HG02678 (cell line): ENCODE results near the gene CELF1.
"Not testable (repeated sequence)": the region's sequence is repeated elsewhere in the genome, so short reads cannot be mapped to it uniquely, and the experiment has no call there.

Experiments
- ATAC-seq: cut with Tn5 transposase; IDR thresholded peaks from one replicate; pipeline ENCODE4 v1.9.1; 2021; ENCODE audit warnings: mild to moderate bottlenecking, moderate library complexity; ENCODE audit not compliant: unreplicated experiment

CELF1 gene

DNA sequence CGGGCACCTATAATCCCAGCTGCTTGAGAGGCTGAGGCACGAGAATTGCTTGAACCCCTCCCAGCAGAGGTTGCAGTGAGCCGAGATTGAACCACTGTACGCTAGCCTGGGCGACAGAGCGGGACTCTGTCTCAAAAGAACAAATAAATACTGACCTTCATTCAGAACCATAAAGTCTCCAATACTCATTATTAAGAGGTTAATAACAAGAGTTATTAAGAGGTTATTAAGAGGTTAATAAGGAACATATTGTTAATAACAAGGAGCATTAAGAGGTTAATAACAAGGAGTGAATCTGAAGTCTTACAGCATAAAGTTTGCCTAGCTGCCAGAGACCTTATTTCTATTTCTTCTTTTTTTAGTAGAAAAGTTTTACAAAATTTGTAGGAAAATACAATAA, 7.6 kb downstream of the CELF1 start:
- ATAC-seq = no peak

DNA sequence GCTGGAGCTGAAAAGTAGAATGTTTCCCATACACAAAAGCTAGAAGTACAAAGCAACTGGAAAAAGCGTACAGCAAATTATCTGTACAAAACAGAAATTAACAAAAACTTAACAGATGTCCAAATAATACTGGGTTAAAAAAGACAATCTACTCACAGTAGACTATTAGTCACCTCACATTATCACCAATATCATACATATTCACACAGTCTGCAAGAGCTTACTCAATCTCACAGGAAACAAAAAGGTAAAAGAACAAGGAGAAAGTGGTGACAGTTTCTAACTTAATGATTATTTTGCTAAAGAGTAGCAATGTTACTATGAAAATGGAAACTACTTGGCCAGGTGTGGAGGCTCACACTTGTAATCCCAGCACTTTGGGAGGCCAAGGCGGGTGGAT, 11.9 kb downstream of the CELF1 start:
- no peak for ATAC-seq

DNA sequence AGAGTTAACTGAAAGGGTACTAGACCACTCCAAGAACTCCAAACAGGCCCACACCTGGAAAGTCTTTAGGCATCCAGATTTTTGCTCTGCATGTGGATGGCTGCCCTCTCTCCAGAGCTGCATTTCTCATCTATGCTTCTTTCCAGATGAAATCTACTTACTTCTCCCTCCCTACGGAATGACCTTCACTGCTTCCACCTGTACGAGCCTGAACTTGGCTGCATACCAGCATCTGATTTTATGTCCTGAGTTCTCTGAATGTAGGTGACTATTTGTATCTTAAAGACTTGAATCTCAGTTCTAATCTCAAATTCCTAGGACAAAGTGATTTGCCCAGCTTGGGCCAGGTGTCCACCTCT, 13.3 kb downstream of the CELF1 start:
- no peak for ATAC-seq

DNA sequence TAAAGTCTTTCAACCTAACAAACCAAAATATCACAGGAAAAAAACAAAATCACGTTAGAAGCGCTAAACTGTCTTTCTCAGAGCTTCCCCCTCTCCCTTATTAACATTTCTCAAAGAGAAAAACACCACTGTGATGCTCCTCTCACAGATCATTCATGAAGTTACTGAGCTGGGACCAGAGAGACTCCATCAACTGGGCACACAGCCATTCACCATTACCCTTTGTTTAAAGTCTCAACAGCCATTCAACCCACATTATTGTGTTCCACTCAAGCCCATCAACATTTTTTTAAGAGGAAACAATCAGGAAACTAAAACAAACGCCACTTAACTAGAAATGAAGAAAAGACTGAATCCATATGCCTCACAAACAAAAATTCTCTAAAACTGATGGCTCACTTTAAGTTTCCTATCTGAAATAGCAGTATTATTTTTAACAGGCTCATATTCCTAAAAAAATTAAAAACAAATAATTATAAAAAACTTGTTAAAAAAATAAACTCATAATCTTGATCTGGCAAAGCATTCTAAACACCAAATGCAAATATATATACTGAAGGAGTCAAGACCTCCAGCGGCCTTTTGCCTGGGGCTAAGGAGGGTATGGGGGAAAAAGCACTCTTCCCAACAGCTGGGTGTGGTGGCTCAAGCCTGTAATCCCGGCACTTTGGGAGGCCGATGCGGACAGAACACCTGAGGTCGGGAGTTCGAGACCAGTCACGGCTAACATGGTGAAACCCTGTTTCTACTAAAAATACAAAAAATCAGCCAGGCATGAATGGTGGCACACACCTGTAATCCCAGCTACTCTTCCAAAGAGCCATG, 14.0 kb downstream of the CELF1 start:
- ATAC-seq = no peak

DNA sequence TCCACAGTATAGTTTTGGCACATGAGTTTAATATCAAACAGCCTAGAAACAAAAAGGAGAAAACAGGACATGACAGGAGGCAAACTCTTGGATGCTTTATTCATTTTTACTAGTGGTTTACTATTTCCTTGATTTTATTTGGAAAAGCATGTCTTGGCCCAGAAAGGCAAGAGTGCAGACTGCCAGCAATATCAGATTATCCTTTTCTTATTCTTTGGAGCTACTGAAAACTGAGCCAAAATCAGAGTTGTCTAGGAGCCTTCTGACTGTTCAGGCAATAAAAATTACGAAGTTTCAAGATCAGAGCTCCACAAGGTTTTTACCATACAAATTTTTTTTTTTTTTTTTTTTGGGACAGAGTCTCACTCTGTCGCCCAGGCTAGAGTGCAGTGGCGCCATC, 16.0 kb downstream of the CELF1 start:
- ATAC-seq = no peak

DNA sequence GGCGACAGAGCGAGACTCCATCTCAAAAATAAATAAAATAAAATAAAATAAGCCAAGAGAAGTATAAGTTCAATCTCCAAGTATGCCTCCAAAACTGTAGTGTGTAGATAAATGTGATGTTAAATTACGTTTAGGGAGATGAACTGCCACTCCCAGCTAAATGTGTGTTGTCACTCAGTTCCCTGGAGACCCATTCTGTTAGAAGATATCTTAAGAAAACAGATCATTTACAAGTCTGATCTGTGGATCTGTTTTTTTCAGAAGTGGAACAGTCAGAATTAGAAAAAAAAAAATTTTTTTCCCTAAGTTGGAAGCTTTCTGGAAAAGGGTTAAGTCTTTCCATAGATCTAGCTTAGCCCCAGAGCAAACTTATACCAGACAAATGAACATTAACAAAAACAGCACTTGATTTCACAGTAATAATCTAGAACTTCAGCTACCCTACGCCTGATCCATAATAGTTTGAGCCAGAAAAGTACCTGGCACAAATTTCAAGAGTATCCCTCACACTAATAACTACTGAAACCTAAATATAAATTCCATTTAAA, 18.2 kb downstream of the CELF1 start:
- no peak for ATAC-seq

DNA sequence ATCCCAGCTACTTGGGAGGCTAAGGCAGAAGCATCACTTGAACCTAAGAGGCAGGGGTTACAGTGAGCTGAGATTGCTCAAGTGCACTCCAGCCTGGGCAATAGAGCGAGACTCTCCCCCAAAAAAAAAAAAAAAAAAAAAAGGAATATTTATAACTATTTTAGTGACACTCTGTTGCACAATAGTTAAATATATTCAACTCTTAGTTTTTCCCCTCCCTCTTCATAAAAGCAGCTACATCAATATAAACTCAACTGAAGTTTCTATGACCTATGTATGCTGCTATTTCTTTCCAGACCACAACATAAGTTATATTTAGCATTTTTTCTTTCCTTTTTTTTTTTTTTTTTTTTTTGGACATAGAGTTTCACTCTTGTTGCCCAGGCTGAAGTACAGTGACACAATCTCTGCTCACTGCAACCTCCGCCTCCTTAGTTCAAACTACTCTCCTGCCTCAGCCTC, 19.2 kb downstream of the CELF1 start:
- ATAC-seq = no peak

DNA sequence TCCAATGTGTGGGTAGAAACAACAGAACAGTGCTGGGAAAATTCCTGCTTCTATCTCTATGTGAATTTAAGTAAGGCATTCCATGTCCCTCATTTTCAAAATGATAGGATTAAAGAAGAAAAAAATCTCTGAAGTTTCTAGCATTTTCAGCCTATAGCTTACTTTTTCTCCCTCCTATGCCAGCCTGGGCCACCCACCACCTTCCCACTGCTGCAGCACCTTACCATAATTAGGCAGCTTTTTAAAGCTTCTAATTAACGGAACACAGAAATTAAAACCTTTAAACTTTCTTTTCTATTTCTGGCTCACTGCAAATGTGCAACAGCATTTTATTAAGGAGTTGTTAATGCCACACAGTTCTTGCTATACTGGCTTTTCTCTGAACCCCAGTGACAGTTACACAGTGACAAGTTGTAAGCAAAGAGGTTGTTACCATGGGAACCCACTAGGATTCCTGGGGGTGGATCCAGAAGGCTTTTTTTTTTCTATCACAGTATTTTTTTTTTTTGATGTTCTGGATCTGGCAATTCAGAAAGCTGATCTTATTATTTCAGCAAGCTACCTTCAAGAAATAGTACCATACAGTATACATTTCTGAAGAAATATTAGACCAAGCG, 20.2 kb downstream of the CELF1 start:
- no peak for ATAC-seq

DNA sequence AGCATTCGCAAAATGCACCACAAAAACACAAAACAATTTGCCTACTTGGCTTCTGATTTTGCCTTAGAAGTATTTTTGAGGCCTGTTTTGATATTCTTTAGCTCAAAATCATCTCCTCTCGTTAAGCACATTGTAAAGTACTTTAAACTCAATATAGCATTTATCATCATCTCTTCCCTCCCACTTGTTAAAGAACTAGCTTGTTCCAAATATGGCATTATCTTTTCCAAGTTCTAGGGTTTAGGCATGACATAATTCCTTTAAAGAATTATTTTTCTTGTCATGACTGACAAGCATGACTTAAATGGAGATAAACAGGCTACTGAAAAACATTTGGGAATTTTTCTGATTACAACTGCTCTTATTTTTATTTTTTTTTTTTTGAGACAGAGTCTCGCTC, 21.3 kb downstream of the CELF1 start:
- no peak for ATAC-seq

DNA sequence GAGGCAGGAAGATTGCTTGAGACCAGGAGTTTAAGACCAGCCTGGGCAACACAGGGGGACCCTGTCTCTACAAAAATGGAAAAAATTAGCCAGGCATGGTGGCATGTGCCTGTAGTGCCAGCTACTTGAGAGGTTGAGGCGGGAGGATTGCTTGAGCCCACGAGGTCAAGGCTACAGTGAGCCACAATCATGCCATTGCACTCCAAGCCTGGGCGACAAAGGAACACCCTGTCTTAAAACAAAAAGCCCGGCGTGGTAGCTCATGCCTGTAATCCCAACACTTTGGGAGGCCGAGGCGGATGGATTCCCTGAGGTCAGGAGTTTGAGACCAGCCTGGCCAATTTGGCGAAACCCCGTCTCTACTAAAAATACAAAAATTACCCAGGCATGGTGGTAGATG, 22.2 kb downstream of the CELF1 start:
- ATAC-seq = not testable (repeated sequence)

DNA sequence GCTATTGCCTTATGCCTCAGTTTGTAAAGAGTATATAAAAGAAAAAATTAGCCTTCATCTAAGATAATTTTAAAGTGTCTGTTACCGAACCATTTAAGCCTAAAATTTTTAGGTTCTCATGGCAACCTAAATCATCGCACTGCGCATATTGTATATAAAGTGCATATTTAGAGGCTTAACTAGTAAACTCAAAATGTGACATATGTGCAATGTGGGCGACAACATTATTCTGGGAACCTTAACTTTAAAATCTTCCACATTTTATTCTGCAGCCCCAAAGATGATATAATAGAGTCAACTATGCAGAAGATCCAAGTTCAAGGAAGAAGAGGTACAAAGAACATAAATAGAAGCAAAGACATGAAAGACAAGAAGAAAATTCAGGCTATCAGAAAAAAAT, 23.0 kb downstream of the CELF1 start:
- ATAC-seq = no peak

DNA sequence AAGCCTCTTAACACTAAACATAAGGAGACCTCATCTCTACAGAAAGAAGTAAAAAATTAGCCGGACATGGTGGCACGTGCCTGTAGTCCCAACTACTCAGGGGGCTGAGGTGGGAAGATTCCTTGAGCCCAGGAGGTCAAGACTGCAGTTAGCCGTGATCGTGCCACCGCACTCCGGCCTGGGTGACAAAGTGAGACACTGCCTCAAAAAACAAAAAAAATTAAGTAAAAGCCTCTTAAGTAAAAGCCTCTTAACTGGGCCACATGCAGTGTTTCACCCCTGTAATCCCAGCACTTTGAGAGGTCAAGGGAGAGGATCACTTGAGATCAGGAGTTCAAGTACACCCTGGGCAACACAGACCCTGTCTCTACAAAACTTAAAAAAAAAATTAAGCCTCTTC, 25.7 kb downstream of the CELF1 start:
- no peak for ATAC-seq

DNA sequence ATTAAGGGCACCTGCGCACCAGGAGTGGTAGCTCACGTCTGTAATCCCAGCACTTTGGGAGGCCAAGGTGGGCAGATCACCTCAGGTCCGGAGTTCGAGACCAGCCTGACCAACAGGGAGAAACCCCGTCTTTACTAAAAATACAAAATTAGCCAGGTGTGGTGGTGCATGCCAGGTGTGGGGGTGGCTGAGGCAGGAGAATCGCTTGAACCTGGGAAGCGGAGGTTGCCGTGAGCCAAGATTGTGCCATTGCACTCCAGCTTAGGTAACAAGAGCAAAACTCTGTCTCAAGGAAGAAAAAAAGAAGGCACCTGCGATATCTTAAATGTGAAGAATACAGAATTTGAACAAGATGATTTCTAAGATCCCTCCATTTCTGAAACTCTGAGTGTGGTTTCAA, 26.9 kb downstream of the CELF1 start:
- not testable (repeated sequence) for ATAC-seq

DNA sequence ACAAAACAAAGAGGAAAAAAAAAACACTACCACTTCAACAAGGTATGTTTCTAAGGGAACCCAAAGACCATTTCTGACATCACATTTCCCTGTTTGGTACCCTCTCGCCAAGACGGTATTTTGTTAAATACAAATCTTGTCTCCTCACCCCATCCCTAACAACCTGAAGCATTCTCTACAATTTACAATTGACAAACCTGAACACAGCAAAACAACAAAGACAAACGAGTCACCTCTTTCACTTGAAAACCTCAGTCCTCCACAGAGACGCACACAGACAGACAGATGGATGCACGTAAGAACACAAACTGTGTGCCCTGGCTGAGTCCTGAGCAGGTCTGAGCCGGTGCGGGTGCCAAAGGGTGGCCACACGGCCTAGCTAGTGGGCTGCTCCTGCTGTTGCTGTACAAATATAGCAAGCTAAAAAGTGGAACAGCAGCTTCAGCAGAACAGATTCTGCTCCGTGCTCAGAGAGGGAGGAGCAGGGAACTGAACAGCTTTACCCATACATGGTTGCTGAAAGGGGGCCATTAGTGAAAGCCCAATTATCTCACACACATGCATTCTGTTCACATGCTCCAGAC, 28.5 kb downstream of the CELF1 start:
- no peak for ATAC-seq

DNA sequence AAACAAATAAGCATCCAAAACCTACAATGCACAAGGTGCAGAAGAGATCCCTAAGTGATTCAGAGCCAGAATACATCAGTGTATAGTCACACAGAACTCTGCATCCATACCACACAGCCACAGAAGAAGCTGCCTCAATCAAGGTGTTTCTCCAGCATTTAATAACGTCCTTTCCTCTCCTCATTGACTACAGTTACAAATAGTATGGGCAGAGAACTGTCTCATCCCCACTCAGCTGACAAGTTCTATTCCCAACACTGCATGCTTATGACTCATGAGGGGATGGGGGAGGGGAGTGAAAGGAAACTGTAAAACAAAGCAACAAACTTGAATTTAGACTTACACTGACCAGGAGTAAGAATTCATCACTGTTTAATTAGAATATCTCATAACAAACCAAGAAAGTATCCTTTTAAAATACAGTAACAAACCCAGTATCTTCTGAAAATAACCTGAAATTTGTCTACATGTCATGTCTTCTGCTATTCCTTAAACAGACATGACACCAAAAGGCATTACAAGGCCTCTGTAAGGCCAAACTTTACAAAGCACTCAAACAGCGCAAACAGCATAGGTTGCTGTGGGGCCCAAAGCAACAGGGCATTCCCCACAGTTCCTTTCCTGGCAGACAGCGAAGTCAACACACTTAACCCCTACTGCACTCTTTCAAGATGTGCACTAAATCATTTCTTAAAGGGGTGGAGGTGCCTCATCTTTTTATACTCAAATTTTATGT, 29.3 kb downstream of the CELF1 start:
- ATAC-seq = peak; percentile 53

DNA sequence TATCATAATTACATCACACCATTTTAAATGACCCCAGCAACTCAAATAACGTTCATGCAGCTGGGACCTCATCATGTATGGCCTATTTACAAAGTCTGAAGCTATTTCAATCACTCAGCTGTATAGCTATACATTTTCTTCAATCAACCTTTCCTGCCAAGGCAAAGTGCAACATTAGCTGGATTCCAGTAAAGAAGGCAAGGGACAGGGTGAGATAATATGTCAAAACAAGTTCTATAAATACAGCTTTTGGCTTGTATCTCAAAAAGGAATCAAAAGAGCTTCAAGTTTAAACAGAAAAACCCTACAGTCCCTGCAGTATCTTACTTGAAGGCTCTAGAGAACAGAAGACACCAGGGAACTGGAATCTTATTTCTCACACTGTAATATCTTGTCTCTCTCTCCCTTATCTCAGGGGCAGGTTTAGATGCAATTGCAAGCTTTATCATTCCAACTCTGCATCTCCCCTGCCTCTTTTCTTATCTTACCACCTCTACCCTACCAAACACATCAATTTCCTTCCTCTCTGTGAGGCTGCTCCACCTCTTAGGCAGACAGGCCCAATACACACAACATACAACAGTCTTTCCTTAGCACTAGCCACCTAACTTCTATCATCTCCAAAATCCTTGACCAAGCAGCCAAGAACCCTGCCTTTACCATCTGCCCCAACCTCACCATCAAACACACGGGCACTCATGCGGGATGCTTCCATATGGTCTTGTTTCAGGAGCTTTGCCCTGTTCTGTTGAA, 34.5 kb downstream of the CELF1 start:
- no peak for ATAC-seq

DNA sequence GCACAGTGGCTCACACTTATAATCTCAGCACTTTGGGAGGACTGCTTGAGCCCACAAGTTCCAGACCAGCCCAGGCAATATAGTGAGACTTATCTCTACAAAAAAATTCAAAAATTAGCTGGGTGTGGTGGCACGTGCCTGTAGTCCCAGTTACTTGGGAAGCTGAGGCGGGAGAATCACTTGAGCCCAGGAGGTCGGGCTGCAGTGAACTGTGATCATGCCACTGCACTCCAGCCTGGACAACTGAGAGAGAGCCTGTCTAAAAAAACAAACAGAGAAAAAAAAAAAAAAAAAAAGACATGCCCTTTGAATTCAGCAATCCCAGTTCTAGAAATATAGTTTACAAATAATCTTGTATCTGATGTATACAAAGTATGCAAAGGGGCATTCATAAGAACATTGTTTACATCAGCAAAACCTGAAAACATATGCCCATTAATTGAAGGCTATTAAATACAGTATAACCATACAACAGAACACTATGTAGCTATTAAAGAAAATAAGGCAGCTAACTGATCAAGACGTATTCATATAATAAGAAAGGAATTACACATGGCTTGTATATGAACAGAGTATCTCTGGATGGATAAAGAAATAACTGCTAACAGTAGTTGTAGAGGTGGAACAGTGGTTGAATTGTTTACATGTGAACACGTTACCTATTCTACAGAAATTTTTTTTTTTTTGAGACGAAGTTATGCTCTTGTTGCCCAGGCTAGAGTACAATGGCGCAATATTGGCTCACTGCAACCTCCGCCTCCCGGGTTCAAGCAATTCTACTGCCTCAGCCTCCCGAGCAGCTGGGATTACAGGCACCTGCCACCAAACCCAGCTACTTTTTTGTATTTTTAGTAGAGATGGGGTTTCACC, 35.7 kb downstream of the CELF1 start:
- ATAC-seq = no peak

DNA sequence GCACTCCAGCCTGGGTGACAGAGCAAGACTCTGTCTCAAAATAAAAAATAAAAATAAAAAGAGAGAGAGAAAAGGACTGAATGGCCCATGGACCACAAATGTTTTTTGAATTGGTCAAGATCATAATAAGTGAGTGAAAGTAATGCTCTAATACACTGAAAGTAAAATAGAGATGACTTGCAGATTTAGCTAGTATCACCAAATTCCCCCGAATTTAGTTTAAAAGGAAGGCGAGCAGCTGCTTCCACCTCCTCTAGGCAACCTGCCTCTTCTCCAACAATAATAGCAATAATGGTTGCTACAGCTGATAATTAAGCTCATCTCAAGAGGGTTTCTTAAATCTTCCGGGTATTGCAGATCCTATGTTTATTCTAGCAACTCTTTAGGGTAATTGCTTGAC, 36.8 kb downstream of the CELF1 start:
- ATAC-seq = no peak

DNA sequence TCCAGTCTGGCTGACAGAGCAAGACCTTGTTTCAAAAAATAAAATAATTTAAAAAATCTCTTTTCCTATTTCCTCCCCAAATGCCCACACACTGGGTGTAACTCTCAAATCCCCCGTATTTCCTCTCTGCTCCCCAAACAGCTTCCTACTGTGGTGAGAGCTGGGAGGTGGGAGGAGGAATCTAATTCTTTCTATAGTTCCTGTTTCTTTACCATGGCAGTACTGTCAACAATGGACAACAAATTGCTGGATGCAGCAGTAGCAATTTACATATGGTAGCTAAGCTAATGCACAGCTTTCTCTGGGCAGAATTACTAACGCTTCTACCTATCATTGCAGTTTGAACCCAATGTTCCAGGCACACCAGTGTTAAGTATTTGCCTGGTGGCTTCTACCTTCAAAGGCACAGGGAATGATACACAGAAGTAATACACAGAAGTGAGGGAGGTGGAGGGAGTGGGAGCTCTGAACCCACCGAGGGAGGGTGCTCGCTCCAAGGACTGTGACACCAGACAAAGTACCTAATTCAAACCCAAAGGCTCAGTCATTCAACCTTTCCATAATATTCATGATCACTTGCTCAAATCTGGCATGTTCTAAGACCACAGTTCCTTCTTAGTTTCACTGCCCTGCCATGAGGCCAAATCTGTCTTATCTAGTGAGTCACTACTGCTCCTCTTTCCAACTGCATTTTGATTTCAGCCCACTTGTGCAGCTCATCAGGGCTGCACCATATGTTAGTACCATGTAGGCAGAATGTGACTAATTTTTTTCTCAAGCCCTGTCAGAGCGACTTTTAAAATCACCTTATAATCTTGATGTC, 37.9 kb downstream of the CELF1 start:
- ATAC-seq = no peak
